Activated CD4-positive, CD25-positive, alpha-beta regulatory T cell (primary cell): Measurements from ENCODE around the gene ARMC7.
A peak's percentile ranks its signal among the peaks of the same experiment; 100 is the strongest.
"Not testable (repeated sequence)": the region's sequence is repeated elsewhere in the genome, so short reads cannot be mapped to it uniquely, and the experiment has no call there.

Source experiments
- DNase-seq, 4 experiments: peaks; one replicate each; lab custom pipeline; 2025; lab: John Stamatoyannopoulos, UW

Gene ARMC7

DNA sequence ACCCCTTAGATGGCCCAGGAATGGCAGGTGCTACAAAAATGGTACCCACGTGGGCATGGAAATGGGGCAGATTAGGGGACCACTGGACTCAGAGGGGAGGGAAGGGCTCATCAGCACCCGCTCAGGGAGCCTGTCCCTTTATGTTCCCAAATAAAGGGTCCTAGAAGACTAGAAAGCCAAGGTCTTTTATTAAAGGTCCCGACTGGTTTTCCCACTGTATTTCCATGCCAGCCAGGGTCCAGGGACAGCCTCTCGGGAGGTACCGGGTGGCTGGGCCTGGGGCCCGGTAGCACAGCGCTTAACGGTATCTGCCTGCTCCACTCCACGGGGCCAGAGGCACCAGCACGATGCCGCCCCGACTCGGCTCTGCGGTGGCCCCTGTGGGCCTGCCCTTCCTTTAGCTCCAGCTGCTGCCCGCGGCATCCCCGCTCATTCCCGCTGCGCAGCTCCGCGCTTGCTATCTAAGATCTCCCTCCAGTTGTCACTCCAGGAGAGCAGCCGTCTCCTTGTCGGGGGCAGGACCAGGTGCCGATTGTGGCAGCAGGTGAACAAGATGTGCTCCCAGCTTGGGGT lies 20.4 kb downstream of the ARMC7 start:
- no peak for DNase-seq

DNA sequence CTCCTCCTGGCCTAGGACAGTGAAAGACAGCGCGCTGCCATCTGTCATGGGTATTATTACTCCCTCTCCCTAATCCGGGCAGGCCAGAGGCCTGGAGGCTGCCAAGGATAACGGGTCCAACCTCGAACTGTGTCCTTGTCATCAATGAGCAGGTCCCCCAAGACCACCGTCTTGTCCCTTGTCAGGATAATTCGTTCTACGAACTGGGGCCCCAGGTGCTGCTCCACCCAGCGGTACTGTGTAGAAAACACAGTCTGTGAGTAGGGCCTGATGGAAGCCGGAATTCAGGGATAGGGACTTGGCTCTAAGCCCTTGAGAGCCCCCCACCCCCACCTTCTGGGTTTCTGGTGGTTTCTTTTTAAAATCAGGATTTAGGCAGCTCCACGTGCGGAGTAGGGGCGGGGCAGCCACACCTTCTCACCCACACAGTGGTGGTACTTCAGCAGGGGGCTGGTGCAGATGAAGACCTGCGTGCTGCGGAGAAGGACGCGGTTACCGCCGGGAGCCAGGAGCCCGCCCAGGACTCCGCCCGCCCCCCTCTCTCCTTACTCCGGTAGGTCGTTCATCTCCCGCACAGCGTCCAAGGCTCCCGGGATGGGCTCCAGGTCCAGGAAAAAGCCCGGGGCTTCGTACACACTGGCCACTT lies 21.0 kb downstream of the ARMC7 start:
- DNase-seq, result peak in 2 of 4 experiments; percentile 18 to 19

DNA sequence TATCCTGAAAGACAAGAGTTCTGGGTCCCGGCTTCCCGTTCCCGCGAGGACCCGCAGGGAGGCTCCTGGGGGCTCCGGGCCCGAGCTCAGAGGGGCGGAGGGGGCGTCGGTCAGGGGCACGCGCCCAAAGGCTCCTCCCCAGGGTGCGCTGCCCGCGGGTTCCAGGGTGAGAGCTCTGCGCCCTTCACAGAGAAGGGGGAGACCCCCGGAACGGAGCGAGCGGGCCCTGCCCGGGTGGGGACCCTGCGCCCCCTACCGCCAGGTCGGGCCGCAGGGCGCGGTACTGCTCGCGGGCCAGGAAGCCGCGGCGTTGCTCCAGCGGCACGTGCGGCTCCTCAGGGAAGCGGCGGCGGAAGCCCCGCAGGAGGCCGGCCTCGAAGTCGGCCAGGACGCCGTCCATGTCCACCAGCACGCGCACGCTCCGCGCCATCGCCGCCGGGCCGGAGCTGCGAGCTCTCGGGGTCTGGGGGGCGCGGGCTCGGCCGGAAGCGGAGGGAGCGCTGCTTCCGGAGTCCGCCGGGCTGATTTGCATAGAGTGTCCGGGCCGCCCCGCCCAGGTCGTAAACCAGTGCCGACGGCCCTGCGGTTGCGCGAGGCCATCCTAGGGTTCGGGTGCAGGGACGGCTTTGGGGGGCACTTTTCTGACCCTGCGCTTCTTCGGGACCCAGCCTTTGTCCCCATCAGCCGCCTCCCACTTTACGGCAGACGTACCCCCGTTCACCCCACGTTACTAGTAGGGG lies 21.7 kb downstream of the ARMC7 start, which contains the start of gene NT5C:
NT5C (minus strand) TSS at position 465 of the 740 bp plus-strand sequence; CDS start at position 430, 35 bp downstream.
- peak; percentile 43 to 56 (median 44) for DNase-seq

DNA sequence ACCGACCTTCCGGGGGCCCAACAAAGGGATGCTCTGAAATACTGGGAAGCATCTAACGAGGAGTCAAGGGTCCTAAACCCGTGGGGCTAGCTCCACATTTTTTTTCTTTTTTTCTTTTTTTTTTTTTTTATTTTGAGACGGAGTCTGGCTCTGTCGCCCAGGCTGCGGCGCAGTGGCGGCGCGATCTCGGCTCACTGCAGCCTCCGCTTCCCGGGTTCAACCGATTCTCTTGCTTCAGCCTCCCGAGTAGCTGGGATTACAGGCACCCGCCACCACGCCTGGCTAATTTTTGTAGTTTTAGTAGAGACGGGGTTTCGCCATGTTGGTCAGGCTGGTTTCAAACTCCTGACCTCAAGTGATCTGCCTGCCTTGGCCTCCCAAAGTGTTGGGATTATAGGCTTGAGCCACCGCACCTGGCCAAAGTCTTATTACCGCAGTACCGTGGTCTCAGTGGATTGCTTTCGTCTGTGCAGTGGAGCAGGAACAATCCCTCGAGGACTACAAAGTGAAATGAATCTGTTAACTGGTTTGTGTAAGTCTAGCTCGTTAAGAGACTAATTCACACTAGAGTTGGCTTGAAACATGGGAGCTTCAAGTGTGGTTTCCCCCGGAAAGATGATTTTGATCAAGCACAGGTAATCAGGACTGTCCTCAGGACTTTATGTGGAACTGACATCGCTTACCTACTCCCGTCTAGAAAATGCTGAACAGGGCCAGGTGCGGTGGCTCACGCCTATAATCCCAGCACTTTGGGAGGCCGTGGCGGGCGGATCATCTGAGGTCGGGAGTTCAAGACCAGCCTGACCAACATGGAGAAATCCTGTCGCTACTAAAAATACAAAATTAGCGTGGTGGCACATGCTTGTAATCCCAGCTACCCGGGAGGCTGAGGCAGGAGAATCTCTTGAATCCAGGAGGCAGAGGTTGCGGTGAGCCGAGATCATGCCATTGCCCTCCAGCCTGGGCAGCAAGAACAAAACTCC lies 22.5 kb downstream of the ARMC7 start:
- DNase-seq, result not testable (repeated sequence)

DNA sequence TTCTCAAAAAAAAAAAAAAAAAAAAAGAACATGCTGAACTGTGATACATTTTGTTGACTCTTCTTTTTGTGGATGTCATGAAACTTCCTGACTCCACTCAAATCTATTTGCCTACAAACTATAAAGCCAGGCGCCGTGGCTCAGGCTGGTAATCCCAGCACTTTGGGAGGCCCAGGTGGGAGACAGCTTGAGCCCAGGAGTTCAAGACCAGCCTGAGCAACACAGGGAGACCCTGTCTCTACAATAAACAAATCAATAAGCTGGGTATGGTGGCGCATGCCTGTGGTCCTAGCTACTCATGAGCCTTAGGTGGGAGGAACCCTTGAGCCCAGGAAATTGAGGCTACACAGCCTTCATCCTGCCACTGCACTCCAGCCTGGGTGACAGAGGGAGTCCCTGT lies 23.2 kb downstream of the ARMC7 start:
- no peak for DNase-seq

DNA sequence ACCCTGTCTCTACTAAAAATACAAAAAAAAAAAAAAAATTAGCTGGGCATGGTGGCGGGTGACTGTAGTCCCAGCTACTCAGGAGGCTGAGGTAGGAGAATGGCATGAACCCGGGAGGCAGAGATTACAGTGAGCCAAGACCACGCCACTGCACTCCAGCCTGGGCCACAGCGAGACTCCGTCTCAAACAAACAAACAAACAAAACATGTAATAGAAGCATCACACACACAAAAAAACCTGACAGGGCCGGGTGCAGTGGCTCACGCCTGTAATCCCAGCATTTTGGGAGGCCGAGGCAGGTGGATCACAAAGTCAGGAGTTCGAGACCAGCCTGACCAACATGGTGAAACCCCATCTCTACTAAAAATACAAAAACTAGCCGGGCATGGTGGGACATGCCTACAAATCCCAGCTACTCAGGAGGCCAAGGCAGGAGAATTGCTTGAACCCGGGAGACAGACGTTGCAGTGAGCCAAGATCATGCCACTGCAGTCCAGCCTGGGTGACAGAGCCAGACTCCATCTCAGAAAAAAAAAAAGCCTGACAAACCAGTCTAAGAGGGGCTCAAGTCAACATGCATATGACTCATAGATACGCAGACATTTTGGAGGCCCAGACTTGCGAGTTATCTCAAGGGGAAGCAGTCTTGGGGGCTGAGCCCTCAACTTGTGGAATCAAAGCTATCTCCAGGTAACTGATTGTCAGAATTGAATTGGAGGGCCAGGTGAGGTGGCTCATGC lies 24.0 kb downstream of the ARMC7 start:
- not testable (repeated sequence) for DNase-seq

DNA sequence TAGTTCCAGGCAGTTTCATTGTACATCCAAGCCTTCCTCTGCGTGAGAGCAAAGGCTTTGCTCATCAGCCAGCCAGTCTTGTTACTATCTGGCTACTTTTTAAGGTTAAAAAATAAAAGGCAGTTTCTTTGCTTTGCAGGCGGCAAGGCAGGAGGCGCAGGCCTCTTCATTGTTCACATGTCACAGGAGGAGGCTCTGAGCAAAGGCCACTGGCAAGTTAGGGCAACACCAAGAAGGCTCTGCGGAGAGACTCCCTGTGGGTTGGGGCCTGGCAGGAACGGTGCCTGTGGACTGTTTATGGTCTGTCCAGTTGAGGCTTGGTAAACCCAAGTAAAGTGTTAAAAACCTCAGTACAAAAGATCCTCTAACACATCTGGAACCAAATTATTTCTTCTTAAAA lies 25.7 kb downstream of the ARMC7 start:
- no peak for DNase-seq

DNA sequence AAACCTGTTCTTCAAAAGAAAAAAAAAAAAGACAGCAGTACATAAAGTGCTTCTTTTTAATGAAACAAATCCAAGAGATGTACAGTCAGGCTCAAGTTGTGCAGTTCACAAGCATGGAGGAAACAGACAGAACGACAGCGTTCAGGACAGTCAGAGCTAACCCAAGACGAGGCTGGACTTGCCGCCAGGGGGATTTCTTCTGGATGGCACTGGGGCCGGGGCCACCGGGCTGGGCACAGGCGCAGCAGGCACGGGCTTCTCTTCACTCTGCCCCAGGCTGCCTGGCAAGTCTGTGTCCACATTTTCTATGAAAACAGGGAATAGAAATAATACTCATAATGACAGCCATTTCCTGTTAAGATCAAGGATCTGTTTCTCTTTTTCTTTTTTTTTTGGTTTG lies 26.2 kb downstream of the ARMC7 start:
- no peak for DNase-seq

DNA sequence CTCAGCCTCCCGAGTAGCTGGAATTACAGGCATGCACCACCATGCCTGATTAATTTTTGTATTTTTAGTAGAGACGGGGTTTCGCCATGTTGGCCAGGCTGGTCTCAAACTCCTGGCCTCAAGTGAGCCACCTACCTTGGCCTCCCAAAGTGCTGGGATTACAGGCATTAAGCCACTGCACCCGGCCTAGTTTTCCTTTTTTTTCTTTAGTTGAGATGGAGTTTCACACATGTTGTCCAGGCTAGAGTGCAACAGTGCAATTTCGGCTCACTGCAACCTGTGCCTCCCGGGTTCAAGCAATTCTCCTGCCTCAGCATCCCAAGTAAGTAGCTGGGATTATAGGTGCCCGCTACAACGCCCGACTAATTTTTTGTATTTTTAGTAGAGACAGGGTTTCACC lies 28.0 kb downstream of the ARMC7 start:
- not testable (repeated sequence) for DNase-seq

DNA sequence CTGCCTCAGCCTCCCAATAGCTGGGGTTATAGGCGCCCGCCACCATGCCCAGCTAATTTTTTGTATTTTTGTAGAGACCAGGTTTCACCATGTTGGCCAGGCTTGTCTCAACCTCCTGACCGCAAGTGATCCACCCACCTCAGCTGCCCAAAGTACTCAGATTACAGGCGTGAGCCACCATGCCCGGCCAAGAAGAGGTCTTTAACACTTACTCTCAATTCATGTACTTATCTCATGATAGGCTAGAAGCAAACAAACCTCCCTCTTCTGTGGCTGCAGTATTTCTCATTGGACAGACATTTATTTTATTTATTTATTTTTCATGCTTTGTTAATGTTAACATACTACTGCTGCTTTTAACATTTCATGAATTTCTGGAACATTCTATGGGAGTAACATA lies 28.8 kb downstream of the ARMC7 start:
- DNase-seq, result no peak

DNA sequence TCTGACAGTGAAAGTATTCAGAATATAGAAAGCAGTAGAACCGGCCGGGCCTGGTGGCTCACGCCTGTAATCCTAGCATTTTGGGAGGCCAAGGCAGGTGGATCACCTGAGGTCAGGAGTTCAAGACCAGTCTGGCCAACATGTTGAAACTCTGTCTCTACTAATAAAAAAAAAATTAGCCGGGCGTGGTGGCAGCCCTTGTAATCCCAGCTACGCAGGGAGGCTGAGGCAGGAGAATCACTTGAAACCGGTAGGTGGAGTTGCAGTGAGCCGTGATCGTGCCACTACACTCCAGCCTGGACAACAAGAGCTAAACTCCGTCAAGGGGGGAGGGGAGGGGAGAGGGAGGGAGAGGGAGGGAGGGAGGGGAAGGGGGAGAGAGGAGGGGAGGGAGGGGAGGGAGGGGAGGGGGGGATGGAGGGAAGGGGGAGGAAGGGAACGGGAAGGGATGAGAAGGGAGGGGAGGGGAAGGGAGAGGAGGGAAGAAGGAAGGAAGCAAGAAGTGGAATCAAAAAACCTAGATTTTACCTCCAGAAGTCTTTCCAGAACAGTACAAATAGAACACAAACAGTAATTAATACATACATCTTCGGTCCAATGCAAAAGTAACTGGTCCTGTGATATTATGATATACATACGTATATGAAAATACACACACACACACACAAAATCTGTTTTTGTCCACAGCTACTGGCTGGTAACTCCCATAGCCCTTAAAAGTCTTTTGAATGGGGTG lies 32.6 kb downstream of the ARMC7 start:
- DNase-seq, result no peak

DNA sequence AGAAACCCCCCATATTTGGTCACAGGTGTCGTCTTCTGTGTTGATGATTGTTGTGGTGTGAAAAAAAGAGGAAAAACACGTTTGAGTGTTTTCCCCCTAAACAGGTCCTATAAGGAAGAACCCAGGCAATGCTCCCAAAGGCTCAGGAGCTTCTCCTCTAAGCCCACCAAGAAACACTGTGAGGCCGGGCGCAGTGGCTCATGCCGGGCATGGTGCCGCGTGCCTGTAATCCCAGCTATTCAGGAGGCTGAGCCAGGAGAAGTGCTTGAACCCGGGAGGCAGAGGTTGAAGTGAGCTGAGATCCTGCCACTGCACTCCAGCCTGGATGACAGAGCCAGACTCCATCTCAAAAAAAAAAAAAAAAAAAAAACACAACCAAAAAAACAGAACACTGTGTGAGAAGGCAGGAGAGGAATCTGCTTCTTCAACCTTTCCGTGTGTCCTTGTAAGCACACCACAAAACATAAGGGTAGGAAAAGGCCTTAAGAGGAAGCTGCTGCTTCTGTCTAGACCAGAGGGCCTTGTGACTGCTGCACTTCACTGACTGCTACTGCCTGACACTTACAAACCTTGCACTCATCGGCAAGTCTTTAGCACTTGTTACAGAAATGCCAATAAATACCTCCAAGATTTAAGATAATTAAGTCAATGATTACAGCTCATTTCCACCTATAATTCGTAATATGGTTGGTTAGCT lies 35.2 kb downstream of the ARMC7 start:
- no peak for DNase-seq

DNA sequence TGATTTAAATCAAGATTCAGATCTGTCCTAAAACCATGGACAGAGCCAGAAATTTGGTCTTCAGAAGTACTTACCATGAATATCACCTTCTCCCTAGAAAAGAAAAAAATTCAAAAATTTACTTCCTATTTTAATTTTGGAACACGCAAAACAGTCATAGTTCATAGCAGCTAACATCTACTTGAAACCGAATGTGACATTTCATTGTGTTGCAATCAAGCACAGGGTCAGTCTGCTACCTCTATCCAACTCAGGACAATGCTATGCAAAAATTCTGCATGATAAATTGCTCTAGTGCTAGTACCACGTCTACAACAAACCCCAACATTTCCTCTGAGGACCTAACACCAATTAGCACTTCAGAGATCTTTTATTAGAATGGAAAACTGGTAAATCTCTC lies 36.8 kb downstream of the ARMC7 start:
- no peak for DNase-seq

GRCh38 chr17:75147878-75148546 lies 38.2 kb downstream of the ARMC7 start:
- DNase-seq, result no peak

- no peak for DNase-seq
These were observed 42.2 kb downstream of the ARMC7 start for GRCh38 chr17:75151930-75152329.

DNA sequence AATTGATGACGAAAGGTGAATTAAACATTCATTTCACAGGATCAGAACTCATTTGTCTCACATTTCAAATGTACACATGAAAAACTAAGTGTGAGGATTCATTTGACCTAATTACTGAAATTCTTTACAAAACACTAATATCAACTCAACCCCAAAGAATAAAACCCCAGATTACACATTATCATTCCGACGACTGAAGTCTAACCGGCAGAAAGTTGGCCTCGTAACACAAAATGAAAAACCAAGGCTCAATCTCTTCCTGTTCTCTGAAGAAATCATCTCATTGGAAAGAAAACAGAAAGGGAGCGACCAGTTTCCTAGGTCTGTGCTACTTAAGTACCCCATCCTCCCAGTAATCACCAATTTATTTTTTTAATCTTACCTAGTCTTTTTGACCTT lies 42.8 kb downstream of the ARMC7 start:
- no peak for DNase-seq

DNA sequence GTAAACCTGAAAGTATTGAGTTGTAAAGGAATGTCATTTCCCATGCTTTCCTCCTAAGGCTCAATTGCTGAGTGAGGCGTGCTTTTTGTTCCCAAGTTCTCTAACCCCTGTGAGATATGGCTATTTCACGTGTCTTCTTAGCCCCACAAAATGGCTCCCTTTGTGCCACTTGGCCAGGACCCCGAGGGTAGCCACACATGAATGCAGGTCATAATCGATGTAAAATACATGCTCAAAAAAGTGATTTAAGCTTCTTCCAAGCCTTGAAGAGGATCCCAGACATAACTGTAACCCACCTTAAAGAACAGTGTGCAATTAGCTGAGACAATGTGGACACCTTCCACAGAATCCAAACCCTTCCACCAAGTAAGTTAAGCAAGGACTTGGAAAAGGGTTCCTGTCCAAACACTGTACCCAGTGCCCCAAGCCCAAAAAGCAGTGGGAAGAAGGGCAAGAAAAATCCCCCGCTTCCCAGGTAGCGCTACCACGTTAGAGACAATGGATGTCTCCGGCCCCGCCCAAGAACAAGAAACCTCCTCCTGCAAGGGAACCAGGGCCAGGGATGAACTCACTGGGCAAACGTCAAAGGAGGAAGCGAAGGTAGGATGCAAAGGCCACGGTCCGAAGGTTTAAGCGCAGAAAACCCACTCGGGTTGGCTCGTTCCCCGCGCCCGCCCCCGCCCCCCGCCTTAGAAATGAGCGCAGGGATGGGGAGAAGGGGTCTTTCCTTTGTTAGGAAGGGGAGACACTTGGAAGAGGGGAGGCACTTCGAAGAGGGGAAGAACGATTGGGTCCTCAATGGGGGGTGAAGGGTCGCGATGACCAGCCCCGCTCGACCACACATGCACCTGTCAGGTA lies 43.4 kb downstream of the ARMC7 start:
- DNase-seq, result no peak

- no peak for DNase-seq
These were observed 44.0 kb downstream of the ARMC7 start for GRCh38 chr17:75153780-75154194.
